GM23338 (cell line): ENCODE results near the gene DSCAML1. TPM values are rescaled to one million over a fixed set of nuclear protein-coding genes. Genes with fewer than 3 reads are reported as not detected.

Experiments
- ATAC-seq: fragments of 200-7000 bp; cut with Tn5 transposase; 3 replicates; pipeline ENCODE4 v1.9.1; 2020
- DNase-seq: peaks from one replicate; pipeline ENCODE4 v3.0.0-alpha.2; 2015; ENCODE audit warnings: low spot score
- H2AFZ ChIP-seq: fragments of 200-600 bp; sonication (generic); 2 replicates; pipeline ENCODE4 v1.8.0; 2016; ENCODE audit warnings: antibody characterized with exemption, mild to moderate bottlenecking, moderate library complexity
- H3F3A ChIP-seq: fragments of 200-600 bp; sonication (generic); replicated peaks from 2 replicates; pipeline ENCODE4 v1.8.0; 2017; ENCODE audit warnings: antibody characterized with exemption, mixed run types, low read depth
- H3K27ac ChIP-seq: fragments of 200-600 bp; sonication (generic); 2 replicates; pipeline ENCODE4 v1.6.1; 2016; ENCODE audit warnings: low read depth
- H3K27me3 ChIP-seq: fragments of 200-600 bp; sonication (generic); 2 replicates; pipeline ENCODE4 v1.8.0; 2016; ENCODE audit warnings: mild to moderate bottlenecking, mixed run types, moderate library complexity; ENCODE audit not compliant: insufficient read depth
- H3K36me3 ChIP-seq: fragments of 200-600 bp; sonication (generic); 2 replicates; pipeline ENCODE4 v1.8.0; 2016; ENCODE audit warnings: mild to moderate bottlenecking; ENCODE audit not compliant: insufficient read depth
- H3K4me1 ChIP-seq: fragments of 200-600 bp; sonication (generic); 2 replicates; pipeline ENCODE4 v1.8.0; 2016; ENCODE audit warnings: mild to moderate bottlenecking, moderate library complexity; ENCODE audit not compliant: insufficient read depth
- H3K4me2 ChIP-seq: fragments of 200-600 bp; sonication (generic); 2 replicates; pipeline ENCODE4 v1.7.1; 2017; ENCODE audit warnings: mixed run types
- H3K4me3 ChIP-seq: fragments of 200-600 bp; sonication (generic); 2 replicates; pipeline ENCODE4 v1.6.1; 2016; ENCODE audit warnings: mixed run types
- H3K79me2 ChIP-seq: fragments of 200-600 bp; sonication (generic); replicated peaks from 2 replicates; pipeline ENCODE4 v1.8.0; 2017; ENCODE audit warnings: mild to moderate bottlenecking; ENCODE audit not compliant: insufficient read depth
- H3K9me2 ChIP-seq: fragments of 200-600 bp; sonication (generic); 2 replicates; pipeline ENCODE4 v1.8.0; 2017; ENCODE audit not compliant: insufficient read depth
- H4K20me1 ChIP-seq: fragments of 200-600 bp; sonication (generic); replicated peaks from 2 replicates; pipeline ENCODE4 v1.8.0; 2017; ENCODE audit warnings: mild to moderate bottlenecking; ENCODE audit not compliant: insufficient read depth
- H3K27ac Mint-ChIP-seq: 2 replicates; pipeline ENCODE4 v1.8.0; 2020; ENCODE audit warnings: inconsistent platforms, mild to moderate bottlenecking, moderate library complexity, mixed read lengths
- H3K27me3 Mint-ChIP-seq: 3 replicates; pipeline ENCODE4 v1.8.0; 2022; ENCODE audit warnings: low read depth, mild to moderate bottlenecking, moderate library complexity, mixed read lengths, inconsistent platforms; ENCODE audit not compliant: insufficient read depth, poor library complexity
- H3K36me3 Mint-ChIP-seq: 3 replicates; pipeline ENCODE4 v1.8.0; 2021; ENCODE audit warnings: low read depth, mild to moderate bottlenecking, inconsistent platforms, moderate library complexity, mixed read lengths
- H3K4me1 Mint-ChIP-seq: 3 replicates; pipeline ENCODE4 v1.8.0; 2020; ENCODE audit warnings: mild to moderate bottlenecking, inconsistent platforms, mixed read lengths
- H3K4me3 Mint-ChIP-seq: 3 replicates; pipeline ENCODE4 v1.8.0; 2021; ENCODE audit warnings: moderate library complexity, mild to moderate bottlenecking, inconsistent platforms, mixed read lengths
- H3K9me3 Mint-ChIP-seq: 3 replicates; pipeline ENCODE4 v1.8.0; 2020; ENCODE audit warnings: moderate library complexity, mild to moderate bottlenecking, inconsistent platforms, mixed read lengths
- CREB1 ChIP-seq: fragments of 250-450 bp; sonication (Bioruptor Pico); IDR thresholded peaks from 2 replicates; pipeline ENCODE4 v1.5.0; 2020; ENCODE audit warnings: low read depth, mild to moderate bottlenecking, moderate library complexity
- CTCF ChIP-seq, 2 experiments: fragments of 200-600 bp in 1 of 2; sonication (generic) in 1 of 2; conservative IDR thresholded peaks; 2 replicates each; pipeline versions ENCODE4 v1.5.1 to v1.6.1; 2016 to 2017; ENCODE audit warnings: antibody characterized with exemption in 2 of 2, low read depth in 2 of 2, mild to moderate bottlenecking in 2 of 2, moderate library complexity in 1 of 2
- polyA plus RNA-seq: library from polyadenylated mRNA; unstranded; fragments of >200 nt; fragmentation: Nextera tagmentation; extraction: Ambion mirVana; gene quantifications from 2 replicates; pipeline ENCODE4 v1.2.1, GENCODE V29; 2016
- total RNA-seq: library from RNA; depleted of rRNA; stranded (reverse); fragments of >200 nt; shearing (Covaris generic); gene quantifications from 2 replicates; pipeline ENCODE4 v1.2.3, GENCODE V29; 2014
- TF ChIP-seq, protein P1 (sequence below): fragments of 250-450 bp; sonication (Bioruptor Pico); IDR thresholded peaks from 2 replicates; pipeline ENCODE4 v1.5.0; 2020; ENCODE audit warnings: mild to moderate bottlenecking, moderate library complexity
- TF ChIP-seq, protein P2 (sequence below): IDR thresholded peaks from 2 replicates; pipeline ENCODE4 v1.6.1; 2016; ENCODE audit warnings: antibody characterized with exemption

The DSCAML1 gene
- total and polyA plus RNA-seq, 2 experiments from 2014 or later = 0.17 TPM; not detected in 1

GRCh38 chr11:117437041-117437790, 359.8 kb downstream of the DSCAML1 start (continued):
- TF ChIP-seq, protein P1, sequence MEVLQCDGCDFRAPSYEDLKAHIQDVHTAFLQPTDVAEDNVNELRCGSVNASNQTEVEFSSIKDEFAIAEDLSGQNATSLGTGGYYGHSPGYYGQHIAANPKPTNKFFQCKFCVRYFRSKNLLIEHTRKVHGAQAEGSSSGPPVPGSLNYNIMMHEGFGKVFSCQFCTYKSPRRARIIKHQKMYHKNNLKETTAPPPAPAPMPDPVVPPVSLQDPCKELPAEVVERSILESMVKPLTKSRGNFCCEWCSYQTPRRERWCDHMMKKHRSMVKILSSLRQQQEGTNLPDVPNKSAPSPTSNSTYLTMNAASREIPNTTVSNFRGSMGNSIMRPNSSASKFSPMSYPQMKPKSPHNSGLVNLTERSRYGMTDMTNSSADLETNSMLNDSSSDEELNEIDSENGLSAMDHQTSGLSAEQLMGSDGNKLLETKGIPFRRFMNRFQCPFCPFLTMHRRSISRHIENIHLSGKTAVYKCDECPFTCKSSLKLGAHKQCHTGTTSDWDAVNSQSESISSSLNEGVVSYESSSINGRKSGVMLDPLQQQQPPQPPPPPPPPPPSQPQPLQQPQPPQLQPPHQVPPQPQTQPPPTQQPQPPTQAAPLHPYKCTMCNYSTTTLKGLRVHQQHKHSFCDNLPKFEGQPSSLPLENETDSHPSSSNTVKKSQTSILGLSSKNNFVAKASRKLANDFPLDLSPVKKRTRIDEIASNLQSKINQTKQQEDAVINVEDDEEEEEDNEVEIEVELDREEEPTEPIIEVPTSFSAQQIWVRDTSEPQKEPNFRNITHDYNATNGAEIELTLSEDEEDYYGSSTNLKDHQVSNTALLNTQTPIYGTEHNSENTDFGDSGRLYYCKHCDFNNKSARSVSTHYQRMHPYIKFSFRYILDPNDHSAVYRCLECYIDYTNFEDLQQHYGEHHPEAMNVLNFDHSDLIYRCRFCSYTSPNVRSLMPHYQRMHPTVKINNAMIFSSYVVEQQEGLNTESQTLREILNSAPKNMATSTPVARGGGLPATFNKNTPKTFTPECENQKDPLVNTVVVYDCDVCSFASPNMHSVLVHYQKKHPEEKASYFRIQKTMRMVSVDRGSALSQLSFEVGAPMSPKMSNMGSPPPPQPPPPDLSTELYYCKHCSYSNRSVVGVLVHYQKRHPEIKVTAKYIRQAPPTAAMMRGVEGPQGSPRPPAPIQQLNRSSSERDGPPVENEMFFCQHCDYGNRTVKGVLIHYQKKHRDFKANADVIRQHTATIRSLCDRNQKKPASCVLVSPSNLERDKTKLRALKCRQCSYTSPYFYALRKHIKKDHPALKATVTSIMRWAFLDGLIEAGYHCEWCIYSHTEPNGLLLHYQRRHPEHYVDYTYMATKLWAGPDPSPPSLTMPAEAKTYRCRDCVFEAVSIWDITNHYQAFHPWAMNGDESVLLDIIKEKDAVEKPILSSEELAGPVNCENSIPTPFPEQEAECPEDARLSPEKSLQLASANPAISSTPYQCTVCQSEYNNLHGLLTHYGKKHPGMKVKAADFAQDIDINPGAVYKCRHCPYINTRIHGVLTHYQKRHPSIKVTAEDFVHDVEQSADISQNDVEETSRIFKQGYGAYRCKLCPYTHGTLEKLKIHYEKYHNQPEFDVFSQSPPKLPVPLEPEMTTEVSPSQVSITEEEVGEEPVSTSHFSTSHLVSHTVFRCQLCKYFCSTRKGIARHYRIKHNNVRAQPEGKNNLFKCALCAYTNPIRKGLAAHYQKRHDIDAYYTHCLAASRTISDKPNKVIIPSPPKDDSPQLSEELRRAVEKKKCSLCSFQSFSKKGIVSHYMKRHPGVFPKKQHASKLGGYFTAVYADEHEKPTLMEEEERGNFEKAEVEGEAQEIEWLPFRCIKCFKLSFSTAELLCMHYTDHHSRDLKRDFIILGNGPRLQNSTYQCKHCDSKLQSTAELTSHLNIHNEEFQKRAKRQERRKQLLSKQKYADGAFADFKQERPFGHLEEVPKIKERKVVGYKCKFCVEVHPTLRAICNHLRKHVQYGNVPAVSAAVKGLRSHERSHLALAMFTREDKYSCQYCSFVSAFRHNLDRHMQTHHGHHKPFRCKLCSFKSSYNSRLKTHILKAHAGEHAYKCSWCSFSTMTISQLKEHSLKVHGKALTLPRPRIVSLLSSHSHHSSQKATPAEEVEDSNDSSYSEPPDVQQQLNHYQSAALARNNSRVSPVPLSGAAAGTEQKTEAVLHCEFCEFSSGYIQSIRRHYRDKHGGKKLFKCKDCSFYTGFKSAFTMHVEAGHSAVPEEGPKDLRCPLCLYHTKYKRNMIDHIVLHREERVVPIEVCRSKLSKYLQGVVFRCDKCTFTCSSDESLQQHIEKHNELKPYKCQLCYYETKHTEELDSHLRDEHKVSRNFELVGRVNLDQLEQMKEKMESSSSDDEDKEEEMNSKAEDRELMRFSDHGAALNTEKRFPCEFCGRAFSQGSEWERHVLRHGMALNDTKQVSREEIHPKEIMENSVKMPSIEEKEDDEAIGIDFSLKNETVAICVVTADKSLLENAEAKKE (CRISPR knock-in tag) = no peak
- TF ChIP-seq, protein P2, sequence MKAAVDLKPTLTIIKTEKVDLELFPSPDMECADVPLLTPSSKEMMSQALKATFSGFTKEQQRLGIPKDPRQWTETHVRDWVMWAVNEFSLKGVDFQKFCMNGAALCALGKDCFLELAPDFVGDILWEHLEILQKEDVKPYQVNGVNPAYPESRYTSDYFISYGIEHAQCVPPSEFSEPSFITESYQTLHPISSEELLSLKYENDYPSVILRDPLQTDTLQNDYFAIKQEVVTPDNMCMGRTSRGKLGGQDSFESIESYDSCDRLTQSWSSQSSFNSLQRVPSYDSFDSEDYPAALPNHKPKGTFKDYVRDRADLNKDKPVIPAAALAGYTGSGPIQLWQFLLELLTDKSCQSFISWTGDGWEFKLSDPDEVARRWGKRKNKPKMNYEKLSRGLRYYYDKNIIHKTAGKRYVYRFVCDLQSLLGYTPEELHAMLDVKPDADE = no peak

DNA sequence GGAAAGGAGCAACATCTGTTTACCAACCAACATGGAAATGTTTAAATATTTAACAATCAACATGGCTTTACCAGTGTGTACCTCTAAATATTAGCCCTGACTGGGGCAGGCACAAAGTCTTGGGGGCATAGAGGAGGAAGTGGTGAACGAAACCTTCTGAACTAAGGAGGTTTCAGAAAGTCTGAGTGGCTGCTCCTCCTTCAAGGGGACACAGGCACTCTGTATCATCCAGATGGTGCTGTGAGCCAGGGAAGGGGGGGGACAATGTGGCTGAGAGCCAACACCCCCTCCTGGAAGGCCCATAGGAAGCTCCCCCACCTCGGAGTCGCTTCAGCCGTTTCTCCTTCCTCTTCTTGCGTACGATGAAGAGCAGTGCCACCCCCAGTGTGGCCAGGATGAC, 361.7 kb downstream of the DSCAML1 start:
- H3K4me3 ChIP-seq = no peak overlapping the region
- no peaks in the 10 kb centered on the region for H3K79me2 ChIP-seq
- Mint-ChIP-seq H3K4me1 (peaks cover 7% of the 10 kb centered on the region; the same call in 2 of the 3 replicates), H3K36me3 (no peaks in the 10 kb centered on the region), H3K4me3 (no peak overlapping the region), H3K27ac (no peak overlapping the region), H3K9me3 (no peaks in the 10 kb centered on the region), H3K27me3 (peaks cover 3% of the 10 kb centered on the region)
- no peak overlapping the region for H2AFZ ChIP-seq
- no peaks in the 10 kb centered on the region for H3K27me3 ChIP-seq
- H3F3A ChIP-seq = no peaks in the 10 kb centered on the region
- ATAC-seq (no peak), DNase-seq (no peak)
- no peaks in the 10 kb centered on the region for H3K9me2 ChIP-seq
- no peaks in the 10 kb centered on the region for H4K20me1 ChIP-seq
- H3K4me1 ChIP-seq = no peaks in the 10 kb centered on the region; the same call in 1 of the 2 replicates
- no peaks in the 10 kb centered on the region for H3K36me3 ChIP-seq
- TF ChIP-seq CTCF (conservative IDR thresholded peaks at IDR 0.05; ENCODE audit: low read depth in 2 of 2) (no peak), CREB1 (no peak)
- no peak overlapping the region for H3K27ac ChIP-seq
- no peak overlapping the region for H3K4me2 ChIP-seq
